B cell (primary cell): Measurements from ENCODE around the gene CARS2. TPM values are rescaled to one million over a fixed set of nuclear protein-coding genes. Genes with fewer than 3 reads are reported as not detected.

Experiments used
- ATAC-seq: fragments of 200-7000 bp; cut with Tn5 transposase; one replicate; pipeline ENCODE4 v1.10.0; 2021; ENCODE audit warnings: low read depth, mild to moderate bottlenecking, moderate number of reproducible peaks, moderate library complexity
- CTCF ChIA-PET: fragments of 350-600 bp; sonication (Branson Sonifier 250); formaldehyde crosslinking; loops from one replicate; lab custom pipeline; 2021; ENCODE audit warnings: antibody characterized with exemption, inconsistent platforms; lab: Charles Lee
- POLR2A ChIA-PET: fragments of 350-600 bp; sonication (Branson Sonifier 250); formaldehyde crosslinking; loops from one replicate; lab custom pipeline; 2021; ENCODE audit warnings: antibody characterized with exemption; lab: Charles Lee
- DNase-seq: peaks from one replicate; pipeline ENCODE4 v3.0.0; 2013
- H2AFZ ChIP-seq: 2 replicates; pipeline ENCODE4 v1.6.1; 2012; ENCODE audit warnings: mild to moderate bottlenecking, low read depth, low read length; ENCODE audit not compliant: insufficient read depth, poor library complexity, severe bottlenecking
- H3K27ac ChIP-seq, 2 donors: 1 replicate in 1 of 2; 2 replicates in 1 of 2; pipeline ENCODE4 v1.5.1; 2012 to 2013; ENCODE audit warnings: low read length in 2 of 2, mild to moderate bottlenecking in 2 of 2, moderate library complexity in 1 of 2
- H3K27me3 ChIP-seq, 4 experiments: fragments of 200-600 bp in 1 of 4; sonication (generic) in 1 of 4; replicated peaks in 1 of 4; 1 replicate in 2 of 4; 2 replicates in 2 of 4; pipeline versions ENCODE4 v1.6.1 to v1.7.0; 2013 to 2016; ENCODE audit warnings: low read length in 3 of 4, mild to moderate bottlenecking in 2 of 4, mixed read lengths in 1 of 4, moderate library complexity in 1 of 4; ENCODE audit not compliant: insufficient read depth in 4 of 4, control insufficient read depth in 3 of 4; ENCODE audit errors: control extremely low read depth in 1 of 4
- H3K36me3 ChIP-seq, 2 experiments: replicated peaks in 1 of 2; 1 replicate in 1 of 2; 2 replicates in 1 of 2; pipeline versions ENCODE4 v1.6.1 to v1.7.1; 2013; ENCODE audit warnings: low read length in 1 of 2; ENCODE audit not compliant: insufficient read depth in 2 of 2, control insufficient read depth in 1 of 2; ENCODE audit errors: control extremely low read depth in 1 of 2, extremely low read depth in 1 of 2
- H3K4me1 ChIP-seq, 2 donors: fragments of 200-600 bp in 1 of 2; sonication (generic) in 1 of 2; 1 replicate in 1 of 2; 2 replicates in 1 of 2; pipeline versions ENCODE4 v1.5.1 to v1.6.1; 2013 to 2017; ENCODE audit warnings: low read length in 2 of 2; ENCODE audit not compliant: control insufficient read depth in 2 of 2, insufficient read depth in 2 of 2
- H3K4me2 ChIP-seq: replicated peaks from 2 replicates; pipeline ENCODE3; 2012; ENCODE audit warnings: mild to moderate bottlenecking, low read depth, low read length; ENCODE audit not compliant: poor library complexity, severe bottlenecking
- H3K4me3 ChIP-seq, 5 experiments: fragments of 200-600 bp in 1 of 5; sonication (generic) in 1 of 5; 1 replicate in 3 of 5; 2 replicates in 2 of 5; pipeline versions ENCODE4 v1.5.1 to v1.7.0; 2011 to 2016; ENCODE audit warnings: low read length in 4 of 5, mild to moderate bottlenecking in 4 of 5, low read depth in 2 of 5, control low read depth in 1 of 5, moderate library complexity in 1 of 5; ENCODE audit not compliant: insufficient read depth in 1 of 5; ENCODE audit errors: control extremely low read depth in 1 of 5, extremely low read depth in 1 of 5
- H3K79me2 ChIP-seq: fragments of 200-600 bp; sonication (generic); one replicate; pipeline ENCODE4 v1.6.0; 2016; ENCODE audit warnings: low read length; ENCODE audit not compliant: control insufficient read depth, insufficient read depth
- H3K9ac ChIP-seq: fragments of 200-600 bp; sonication (generic); 2 replicates; pipeline ENCODE4 v1.6.1; 2017; ENCODE audit warnings: mild to moderate bottlenecking, low read length, moderate library complexity
- H3K9me3 ChIP-seq, 3 donors: one replicate each; pipeline versions ENCODE4 v1.6.1 to v1.7.1; 2013; ENCODE audit warnings: low read length in 2 of 3; ENCODE audit not compliant: control insufficient read depth in 2 of 3, insufficient read depth in 1 of 3; ENCODE audit errors: control extremely low read depth in 1 of 3
- H4K20me1 ChIP-seq: 2 replicates; pipeline ENCODE4 v1.6.0; 2012; ENCODE audit warnings: mild to moderate bottlenecking, low read length; ENCODE audit not compliant: insufficient read depth, control insufficient read depth, poor library complexity, severe bottlenecking
- H3K27ac Mint-ChIP-seq: one replicate; pipeline ENCODE4 v1.8.0; 2021; ENCODE audit warnings: mixed read lengths
- H3K27me3 Mint-ChIP-seq: one replicate; pipeline ENCODE4 v1.8.0; 2021; ENCODE audit warnings: mixed read lengths
- H3K4me1 Mint-ChIP-seq: one replicate; pipeline ENCODE4 v1.8.0; 2021; ENCODE audit warnings: mixed read lengths
- H3K4me3 Mint-ChIP-seq: one replicate; pipeline ENCODE4 v1.8.0; 2021; ENCODE audit warnings: mixed read lengths
- H3K9me3 Mint-ChIP-seq: one replicate; pipeline ENCODE4 v1.8.0; 2022; ENCODE audit warnings: mixed read lengths; ENCODE audit not compliant: insufficient read depth
- CTCF ChIP-seq: fragments of 200-600 bp; IDR thresholded peaks from one replicate; pipeline ENCODE4 v1.8.0; 2022; ENCODE audit warnings: antibody characterized with exemption, mild to moderate bottlenecking
- EZH2 ChIP-seq: IDR thresholded peaks from 2 replicates; pipeline ENCODE4 v1.6.1; 2012; ENCODE audit warnings: borderline replicate concordance, low read depth, mild to moderate bottlenecking, moderate library complexity, low read length; ENCODE audit not compliant: insufficient read depth, poor library complexity, severe bottlenecking
- WGBS: methylation state at CpG from one replicate; pipeline ENCODE4 v1.1.5; 2013; ENCODE audit warnings: missing lambda C conversion rate; ENCODE audit not compliant: insufficient coverage; 5-methylcytosine and 5-hydroxymethylcytosine counted together
- intact Hi-C: fragments of 100-400 bp; cut with micrococcal nuclease; formaldehyde crosslinking; loops from one replicate; pipeline ENCODE4 v1.10.0; 2022
- polyA plus RNA-seq: library from polyadenylated mRNA; depleted of rRNA; stranded (reverse); fragments of >200 nt; gene quantifications from 2 replicates; pipeline ENCODE4 v1.2.3, GENCODE V29; 2012
- total RNA-seq, 2 donors: library from RNA; stranded (reverse); fragments of 120-200 nt in 1 of 2; gene quantifications; 1 replicate in 1 of 2; 2 replicates in 1 of 2; pipeline versions ENCODE4 v1.2.3 to v1.2.4, GENCODE V29; 2013 to 2022

The CARS2 gene
- total and polyA plus RNA-seq, 2 donors (not counting 1 experiment from before 2014, with no cell fraction given): 154 to 188 TPM

GRCh38 chr13:110627761-110628476, 78.0 kb downstream of the CARS2 start:
- H3K27me3 ChIP-seq: no peaks in the 10 kb centered on the region
- H3K36me3 ChIP-seq: peaks cover 6 to 63% of the 10 kb centered on the region in 2 experiments
- 85% methylated on average over 12 of the region's 12 CpGs for WGBS
- Mint-ChIP-seq H3K9me3 (no peaks in the 10 kb centered on the region), H3K27me3 (no peaks in the 10 kb centered on the region), H3K27ac (no peak overlapping the region), H3K4me1 (peaks cover 1% of the 10 kb centered on the region), H3K4me3 (no peak overlapping the region)
- H3K79me2 ChIP-seq: peaks cover 67% of the 10 kb centered on the region
- H4K20me1 ChIP-seq: peaks cover 51% of the 10 kb centered on the region
- no peak overlapping the region for H3K27ac ChIP-seq
- H3K9ac ChIP-seq: no peak overlapping the region
- H3K9me3 ChIP-seq: no peaks in the 10 kb centered on the region
- intact Hi-C loops: no loop called here
- no peak overlapping the region for H3K4me2 ChIP-seq
- H2AFZ ChIP-seq: no peak overlapping the region
- ChIA-PET POLR2A (no interaction called here), CTCF (no interaction called here)
- no peaks in the 10 kb centered on the region for H3K4me1 ChIP-seq
- no peak overlapping the region for H3K4me3 ChIP-seq
- ATAC-seq (no peak), DNase-seq (no peak)
- TF ChIP-seq CTCF (no peak), EZH2 (no peak)

GRCh38 chr13:110627351-110627750, 78.6 kb downstream of the CARS2 start:
- Mint-ChIP-seq H3K4me3 (no peak overlapping the region), H3K27me3 (no peaks in the 10 kb centered on the region), H3K4me1 (peaks cover 3% of the 10 kb centered on the region), H3K9me3 (no peaks in the 10 kb centered on the region), H3K27ac (no peak overlapping the region)
- no peak overlapping the region for H2AFZ ChIP-seq
- H3K9me3 ChIP-seq: no peaks in the 10 kb centered on the region
- DNase-seq (no peak), ATAC-seq (no peak)
- peaks cover 73% of the 10 kb centered on the region for H3K79me2 ChIP-seq
- peaks cover 51% of the 10 kb centered on the region for H4K20me1 ChIP-seq
- POLR2A ChIA-PET: no interaction called here
- no peaks in the 10 kb centered on the region for H3K4me1 ChIP-seq
- WGBS: 100% methylated on average over 4 of the region's 8 CpGs
- no peak for TF ChIP-seq CTCF
- TF ChIP-seq EZH2: no peak
- H3K36me3 ChIP-seq: peaks cover 10 to 68% of the 10 kb centered on the region in 2 experiments
- CTCF ChIA-PET: no interaction called here
- H3K4me2 ChIP-seq: no peak overlapping the region
- no peak overlapping the region for H3K4me3 ChIP-seq
- intact Hi-C loops: no loop called here
- H3K9ac ChIP-seq: no peak overlapping the region
- no peak overlapping the region for H3K27ac ChIP-seq
- no peaks in the 10 kb centered on the region for H3K27me3 ChIP-seq
